ENCODE results near the gene TIFAB.

TIFAB gene

GRCh38 chr5:135457424-135458071 lies 5.4 kb upstream of the TIFAB start:
- DNase-seq: peak; percentile 72 to 87 (median 80)

- DNase-seq: peak; percentile 97 to 100 (median 99)
Measured at GRCh38 chr5:135456238-135457099, 4.3 kb upstream of the TIFAB start.

DNA sequence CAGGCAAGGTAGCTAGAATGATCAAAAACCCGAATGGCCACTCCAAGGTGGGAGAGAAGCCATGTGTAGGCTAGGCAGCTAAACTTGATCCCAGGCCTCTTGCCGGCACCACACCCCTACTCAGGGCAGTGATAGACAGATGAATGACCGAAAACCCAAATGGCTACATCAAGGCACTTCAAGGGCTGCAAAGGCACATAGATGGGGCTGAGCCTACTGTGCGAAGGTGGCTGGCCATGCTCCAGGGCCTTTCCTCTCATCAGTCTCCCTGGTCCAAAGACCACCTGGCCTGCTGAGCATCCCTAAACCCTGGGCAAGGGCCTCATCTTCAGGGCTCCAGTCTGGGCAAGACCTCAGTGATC lies 3.7 kb upstream of the TIFAB start:
- no peak for DNase-seq

- no peak for DNase-seq
Measured at GRCh38 chr5:135454946-135455345, 2.8 kb upstream of the TIFAB start.

- no peak for DNase-seq
Measured at GRCh38 chr5:135453613-135454012, 1.5 kb upstream of the TIFAB start.

GRCh38 chr5:135451581-135452320 lies 400 bp downstream of the TIFAB start:
- no peak for DNase-seq

GRCh38 chr5:135450952-135451351 lies 1.2 kb downstream of the TIFAB start:
- no peak for DNase-seq

- no peak for DNase-seq
Measured at GRCh38 chr5:135450336-135450735, 1.8 kb downstream of the TIFAB start.

DNA sequence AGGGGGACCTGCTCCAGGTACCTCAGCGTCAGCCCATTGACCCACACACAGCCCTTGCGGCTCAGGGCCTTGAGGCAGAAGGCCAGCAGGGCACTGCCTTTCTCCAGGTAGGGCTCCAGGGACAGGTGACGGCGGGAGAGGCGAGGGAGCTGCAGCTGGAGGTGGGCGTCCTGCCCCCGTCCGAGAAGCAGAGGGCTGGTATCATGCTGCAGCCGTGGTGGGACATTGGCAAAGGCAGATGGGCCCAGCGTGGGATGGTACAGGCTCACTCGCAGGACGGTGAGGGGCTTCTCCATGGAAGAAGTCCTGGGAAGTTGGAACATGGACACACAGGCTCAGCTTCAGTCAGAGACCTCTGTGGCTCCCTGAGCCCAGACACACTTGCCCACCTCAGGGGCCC lies 2.5 kb downstream of the TIFAB start:
- DNase-seq: no peak

DNA sequence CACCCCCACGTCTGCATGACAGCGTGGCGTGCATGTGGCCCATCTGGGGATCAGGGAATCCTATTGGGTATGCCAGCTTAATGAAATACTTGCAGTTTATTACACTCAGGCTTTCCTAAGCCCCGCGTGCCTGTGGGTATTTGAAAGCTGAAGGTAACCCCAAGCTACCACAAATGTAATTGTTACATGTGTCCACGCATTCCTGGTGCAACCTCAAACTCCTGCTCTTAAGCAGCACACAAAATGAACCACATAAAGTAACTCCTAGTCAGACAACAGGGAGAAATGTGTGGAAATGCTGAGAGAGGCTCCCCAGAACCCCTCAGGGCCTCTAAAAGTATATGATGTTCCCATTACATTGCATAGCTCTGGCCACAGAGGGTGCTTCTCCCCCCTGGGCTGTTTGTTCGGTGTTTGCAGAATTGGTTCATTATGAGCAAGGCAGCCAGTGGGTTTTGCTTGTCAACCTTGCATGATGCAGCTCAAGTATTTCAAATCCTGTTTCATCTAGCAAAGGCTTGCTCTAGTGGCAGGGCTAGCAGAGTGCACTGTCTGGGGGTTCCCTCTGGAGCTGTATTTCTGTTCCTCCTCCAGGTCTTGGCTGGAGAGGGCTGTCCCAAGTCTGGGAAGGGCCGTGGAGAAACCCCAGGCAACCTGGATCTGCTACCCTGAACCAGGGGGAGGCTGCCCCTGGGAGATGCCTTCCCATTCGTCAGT lies 3.2 kb downstream of the TIFAB start:
- peak in 2 of 4 experiments; percentile 35 to 45 for DNase-seq

- no peak for DNase-seq
Measured at GRCh38 chr5:135448071-135448739, 3.9 kb downstream of the TIFAB start.

DNA sequence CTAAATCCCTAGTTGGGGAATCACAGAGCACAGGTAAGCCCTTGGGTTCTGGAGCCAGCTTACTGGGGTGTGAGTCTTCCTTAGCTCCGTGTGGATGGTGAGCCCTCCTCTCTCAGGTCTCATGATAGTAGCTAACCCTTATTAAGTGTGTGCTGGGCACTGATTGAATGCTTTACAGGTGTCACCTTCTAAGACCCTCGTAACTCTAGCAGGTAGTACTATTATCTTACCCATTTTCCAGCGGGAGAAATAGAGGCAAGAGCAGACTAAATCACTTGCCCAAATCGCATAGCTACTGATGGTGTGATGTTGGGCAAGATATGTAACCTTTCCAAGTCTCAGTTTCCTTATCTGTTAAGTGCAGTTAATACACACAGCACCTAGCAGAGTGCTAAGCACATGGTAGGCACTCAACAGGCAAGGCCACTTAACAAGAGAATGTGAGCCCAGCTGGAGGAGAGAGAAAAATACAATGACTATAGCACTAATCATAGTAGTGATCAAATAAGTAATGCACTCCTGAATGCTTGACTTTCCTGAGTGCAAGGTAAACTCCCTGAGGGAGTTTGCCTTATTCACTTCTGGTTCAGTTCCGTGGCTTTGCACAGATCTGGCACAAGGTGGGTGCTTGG lies 4.7 kb downstream of the TIFAB start, which contains the start of gene DCANP1:
TSS of gene DCANP1 (minus strand) at position 51 of the 632 bp plus-strand sequence. CDS start 240 bp downstream, outside the sequence.
- no peak for DNase-seq

DNA sequence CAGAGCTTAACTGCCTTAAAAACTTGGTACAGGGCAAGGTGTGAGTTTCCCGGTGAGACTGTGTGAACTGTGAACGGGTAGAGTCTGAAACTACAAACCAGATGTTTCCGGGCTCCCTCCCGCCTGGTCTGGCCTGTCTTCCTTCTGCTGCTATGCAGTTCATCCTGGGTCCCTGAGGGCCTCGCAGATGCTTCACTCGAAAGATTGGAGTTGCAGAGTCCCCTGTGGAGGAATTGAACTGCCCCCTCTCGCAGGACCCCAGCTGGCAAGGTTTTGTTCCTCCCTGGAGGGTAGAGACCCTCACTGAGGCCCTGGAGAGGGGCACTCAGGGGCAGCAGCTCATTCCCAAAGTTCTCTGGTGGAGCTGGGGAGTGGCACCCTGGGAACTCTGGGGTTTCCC lies 5.5 kb downstream of the TIFAB start:
- DNase-seq: no peak

- no peak for DNase-seq
Measured at GRCh38 chr5:135446206-135446605, 5.9 kb downstream of the TIFAB start.

DNA sequence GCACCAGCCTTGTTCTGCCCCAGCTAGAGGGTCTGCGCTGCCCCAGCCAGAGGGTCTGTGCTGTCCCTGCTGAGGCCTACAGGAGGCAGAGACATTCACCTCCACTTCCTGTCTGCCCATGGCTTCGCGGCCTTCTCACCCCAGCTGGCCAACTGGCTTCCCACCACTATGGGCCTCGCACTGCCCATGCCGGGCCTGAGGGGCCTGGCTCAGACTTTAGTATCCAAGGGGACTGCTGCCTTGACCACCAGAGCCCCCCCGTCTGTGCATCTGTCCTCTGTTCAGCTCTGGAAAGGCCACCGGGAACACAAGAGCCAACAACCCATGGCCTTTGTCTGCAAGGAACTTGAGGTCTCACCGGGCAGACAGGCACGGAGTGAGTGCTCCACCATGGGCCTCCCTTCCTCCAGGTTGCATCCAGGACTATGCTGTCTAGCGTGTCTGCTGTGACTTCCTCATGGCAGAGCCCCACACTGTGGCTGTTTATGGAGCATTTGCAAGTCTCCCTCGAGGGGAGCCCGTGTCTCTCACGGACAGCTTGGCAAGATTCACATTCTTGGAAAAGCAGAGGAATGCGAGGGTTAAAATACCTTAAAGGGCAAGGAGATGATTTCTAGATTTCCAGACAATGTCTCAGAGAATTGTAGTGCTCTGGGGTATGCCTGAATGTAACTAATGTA lies 6.7 kb downstream of the TIFAB start:
- peak in 3 of 4 experiments; percentile 58 to 73 (median 65) for DNase-seq

GRCh38 chr5:135444881-135445280 lies 7.3 kb downstream of the TIFAB start:
- DNase-seq: no peak

GRCh38 chr5:135444360-135444759 lies 7.8 kb downstream of the TIFAB start:
- peak in 3 of 4 experiments; percentile 53 to 63 (median 62) for DNase-seq

DNA sequence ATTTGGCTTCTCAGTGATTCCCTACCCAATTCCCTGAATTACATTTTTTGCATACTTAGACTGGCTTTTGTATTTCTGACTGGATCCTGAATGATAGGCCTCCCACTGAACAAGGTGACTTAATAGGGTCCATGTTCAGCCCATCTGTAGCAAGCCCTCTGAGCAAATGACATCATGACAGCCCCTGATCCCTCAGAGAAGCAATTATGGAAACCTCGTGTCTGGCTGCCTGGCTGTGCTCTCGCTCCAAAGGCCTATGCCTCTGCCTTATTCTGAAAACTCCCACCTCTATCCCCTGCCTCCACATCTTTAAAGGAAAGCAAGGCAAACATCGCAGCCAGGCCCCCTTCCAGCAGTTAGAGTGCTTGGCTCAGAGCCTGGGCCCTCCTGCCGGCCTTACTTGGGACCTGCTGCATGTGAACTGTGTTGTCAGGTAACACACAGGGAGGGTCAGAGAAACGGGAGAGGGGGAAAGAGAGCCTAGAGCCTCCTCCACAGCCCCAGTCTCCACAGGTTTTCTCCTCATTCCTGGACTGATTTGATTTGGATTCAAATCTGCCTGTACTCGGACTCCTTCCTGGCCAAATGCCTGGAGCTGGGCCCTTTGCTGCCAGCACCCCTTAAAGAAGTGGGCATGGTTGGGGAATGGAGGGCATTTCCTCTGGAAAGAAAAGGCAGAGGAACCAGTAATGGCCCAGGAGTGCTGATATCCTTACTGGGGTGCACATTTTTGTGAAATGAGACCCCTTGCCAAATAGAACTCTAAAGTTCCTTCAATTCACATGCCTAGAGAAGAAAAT lies 8.8 kb downstream of the TIFAB start:
- no peak for DNase-seq

DNA sequence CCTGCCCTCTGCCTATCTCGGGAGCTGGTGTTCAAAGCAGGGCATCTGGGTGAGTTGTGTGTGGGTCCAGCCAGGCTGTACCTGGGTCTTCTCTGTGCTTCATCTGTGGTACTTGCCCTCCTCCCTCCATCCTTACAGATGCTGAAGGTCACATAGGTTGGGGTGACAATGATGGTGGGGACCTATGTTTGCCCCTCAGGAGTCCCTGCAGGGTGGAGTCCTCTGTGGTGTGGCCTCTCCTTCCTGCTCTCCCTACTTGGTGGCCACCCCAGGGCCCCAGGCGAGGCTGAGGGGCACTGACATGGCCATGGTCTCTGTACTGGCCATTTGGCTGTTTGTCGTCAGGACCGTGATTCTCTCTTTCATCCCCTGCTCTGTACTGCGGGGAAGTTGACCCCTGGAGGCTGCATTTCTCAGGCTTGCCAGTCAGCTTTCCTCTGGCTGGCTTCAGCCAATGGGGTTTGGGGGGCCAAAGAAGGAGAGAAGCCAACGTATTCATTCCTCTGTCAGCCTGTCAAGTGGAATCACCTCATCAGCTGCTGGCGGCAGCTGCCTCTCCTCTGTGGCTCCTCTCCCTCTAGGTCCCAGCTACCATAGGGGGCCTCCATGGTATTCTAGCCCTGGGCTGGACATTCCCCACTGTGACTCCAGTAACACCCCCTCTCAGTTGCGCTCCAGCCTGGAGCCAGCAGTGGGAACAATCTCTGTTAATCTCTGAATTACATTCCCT lies 9.6 kb downstream of the TIFAB start:
- no peak for DNase-seq
